GM12878 (cell line): Measurements from ENCODE around the gene STX12. TPM values are rescaled to one million over a fixed set of nuclear protein-coding genes. Genes with fewer than 3 reads are reported as not detected.

ENCODE experiments used
- ATF7 ChIP-seq: fragments of 450-650 bp; IDR thresholded peaks from 2 replicates; pipeline ENCODE4 v1.6.1; 2016; ENCODE audit warnings: low read depth, mild to moderate bottlenecking
- BHLHE40 ChIP-seq, 2 experiments: fragments of 450-650 bp in 1 of 2; IDR thresholded peaks; 2 replicates each; pipeline ENCODE4 v1.6.1; 2011 to 2017; ENCODE audit warnings: low read depth in 2 of 2, borderline replicate concordance in 1 of 2, improper control_type of control experiment in 1 of 2, low read length in 1 of 2, mild to moderate bottlenecking in 1 of 2
- CHD2 ChIP-seq: IDR thresholded peaks from 2 replicates; pipeline ENCODE4 v1.6.1; 2011; ENCODE audit warnings: low read depth, low read length, improper control_type of control experiment, borderline replicate concordance
- CREM ChIP-seq: IDR thresholded peaks from 2 replicates; pipeline ENCODE4 v1.6.1; 2014; ENCODE audit warnings: antibody characterized with exemption, low read depth
- ETV6 ChIP-seq, 2 experiments: fragments of 450-650 bp in 1 of 2; IDR thresholded peaks in 1 of 2; conservative IDR thresholded peaks in 1 of 2; 2 replicates each; pipeline ENCODE4 v1.6.1; 2014; ENCODE audit warnings: antibody characterized with exemption in 1 of 2, borderline replicate concordance in 1 of 2, low read depth in 1 of 2, mild to moderate bottlenecking in 1 of 2, moderate library complexity in 1 of 2
- IRF4 ChIP-seq: IDR thresholded peaks from 2 replicates; pipeline ENCODE4 v1.6.1; 2011; ENCODE audit warnings: low read depth, low read length
- KLF5 ChIP-seq: fragments of 450-650 bp; IDR thresholded peaks from 2 replicates; pipeline ENCODE4 v1.6.1; 2014; ENCODE audit warnings: mild to moderate bottlenecking; ENCODE audit not compliant: partially characterized antibody
- MEF2B ChIP-seq: fragments of 450-650 bp; IDR thresholded peaks from 2 replicates; pipeline ENCODE4 v1.6.1; 2018; ENCODE audit warnings: mild to moderate bottlenecking, moderate library complexity; ENCODE audit not compliant: partially characterized antibody, poor library complexity, severe bottlenecking
- PAX5 ChIP-seq: IDR thresholded peaks from 2 replicates; pipeline ENCODE4 v1.6.1; 2011; ENCODE audit warnings: low read depth, low read length, borderline replicate concordance
- POU2F2 ChIP-seq: IDR thresholded peaks from 3 replicates; pipeline ENCODE4 v1.6.1; 2011; ENCODE audit warnings: low read depth, mild to moderate bottlenecking, low read length, borderline replicate concordance
- TCF3 ChIP-seq: IDR thresholded peaks from 2 replicates; pipeline ENCODE4 v1.6.1; 2012; ENCODE audit warnings: low read depth, mild to moderate bottlenecking, low read length, borderline replicate concordance; ENCODE audit not compliant: insufficient read depth
- ZNF274 ChIP-seq: IDR thresholded peaks from one replicate; pipeline ENCODE4 v1.8.0; 2011; ENCODE audit not compliant: insufficient read length, insufficient read depth
- polyA plus RNA-seq, 11 experiments: library from polyadenylated mRNA; depleted of rRNA in 4 of 11; unstranded in 6 of 11; stranded (reverse) in 5 of 11; fragments of >200 nt; fragmentation: Nextera tagmentation in 4 of 11; fragmentation: Illumina TruSeq in 1 of 11; extraction: Ambion mirVana in 4 of 11; extraction: Trizol in 1 of 11; gene quantifications; 1 replicate in 1 of 11; 2 replicates in 10 of 11; pipeline versions ENCODE4 v1.2.1 to v1.2.3, GENCODE V29; 2011 to 2016; ENCODE audit warnings: inconsistent platforms in 2 of 11, missing spikeins in 2 of 11, low read depth in 1 of 11
- total RNA-seq, 4 experiments: library from RNA; depleted of rRNA in 3 of 4; stranded (reverse); fragments of >200 nt in 3 of 4; fragmentation: Illumina TruSeq in 1 of 4; extraction: Trizol in 1 of 4; gene quantifications; 2 replicates each; pipeline versions ENCODE4 v1.2.1 to v1.2.3, GENCODE V29; 2013 to 2021
- TF ChIP-seq, protein P1 (sequence below), 3 experiments: IDR thresholded peaks in 2 of 3; conservative IDR thresholded peaks in 1 of 3; 2 replicates each; pipeline ENCODE4 v1.5.1; 2011; ENCODE audit warnings: low read depth in 3 of 3, low read length in 3 of 3, mild to moderate bottlenecking in 3 of 3, control low read depth in 2 of 3, moderate library complexity in 2 of 3, inconsistent platforms in 1 of 3, mixed read lengths in 1 of 3; ENCODE audit not compliant: control insufficient read depth in 2 of 3, insufficient read depth in 1 of 3; ENCODE audit errors: extremely low read depth in 1 of 3
- TF ChIP-seq, protein P2 (sequence below): fragments of 450-650 bp; IDR thresholded peaks from 2 replicates; pipeline ENCODE4 v1.6.1; 2018; ENCODE audit warnings: borderline replicate concordance, mild to moderate bottlenecking; ENCODE audit not compliant: partially characterized antibody
- TF ChIP-seq, protein P3 (sequence below): IDR thresholded peaks from 2 replicates; pipeline ENCODE4 v1.6.1; 2011; ENCODE audit warnings: borderline replicate concordance, low read depth, mild to moderate bottlenecking, moderate library complexity, mixed read lengths, low read length; ENCODE audit not compliant: insufficient read depth; ENCODE audit errors: extremely low read length
- TF ChIP-seq, protein P4 (sequence below): fragments of 450-650 bp; conservative IDR thresholded peaks from 2 replicates; pipeline ENCODE4 v1.6.1; 2017; ENCODE audit warnings: mild to moderate bottlenecking, moderate library complexity
- TF ChIP-seq, protein P5 (sequence below): IDR thresholded peaks from 2 replicates; pipeline ENCODE4 v1.6.1; 2011; ENCODE audit warnings: mild to moderate bottlenecking, low read depth, low read length, moderate library complexity; ENCODE audit not compliant: insufficient replicate concordance

The STX12 gene
- total and polyA plus RNA-seq, 10 of the 15 experiments (the other 5 are each of a cell fraction or from before 2014, with no cell fraction given), result 20.2 to 35.0 (median 28.1) TPM

DNA sequence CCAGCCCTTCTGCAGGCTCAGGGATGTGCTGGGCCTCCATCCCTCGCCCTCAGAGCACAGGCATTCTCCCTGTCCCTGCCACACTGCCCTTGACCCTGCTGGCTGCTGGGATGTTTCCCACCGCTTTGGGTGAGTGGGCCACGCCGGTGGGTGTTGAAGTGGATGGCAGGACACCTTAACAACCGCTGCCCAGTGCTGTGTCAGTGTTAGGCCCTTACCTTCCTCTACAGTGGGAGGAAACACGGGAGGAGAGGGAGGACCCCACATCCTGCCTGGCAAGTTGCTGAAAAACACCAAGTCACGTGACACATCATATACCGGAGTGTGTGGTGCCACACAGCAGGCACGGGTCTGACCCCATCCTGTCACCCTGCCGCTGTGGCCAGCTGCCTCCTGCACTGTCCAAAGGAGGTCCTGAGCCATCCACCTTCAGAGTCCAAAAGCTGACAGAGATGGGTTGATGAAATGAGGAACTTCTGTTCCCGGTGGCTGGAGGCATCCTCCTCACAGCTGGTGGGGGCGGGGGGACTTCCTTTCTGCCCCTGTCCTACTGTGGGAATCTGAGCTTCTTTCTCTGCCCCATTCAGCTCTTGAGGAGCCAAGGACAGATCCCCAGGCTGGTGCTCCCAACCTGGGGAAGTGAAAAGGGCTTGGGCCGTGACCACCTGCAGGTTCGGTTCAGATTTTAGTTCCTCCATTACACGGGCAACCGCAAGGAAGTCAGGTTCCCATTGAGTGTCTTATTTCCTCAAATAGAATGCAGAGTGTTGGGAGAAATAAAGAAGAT is 96.1 kb downstream of the STX12 start (continued):
- TF ChIP-seq MEF2B (peak; percentile 33), KLF5 (no peak), PAX5 (no peak; the same call in 1 of the 2 replicates), BHLHE40 (IDR thresholded peaks at IDR 0.05; ENCODE audit: borderline replicate concordance in 1 of 2, low read depth in 2 of 2, low read length in 1 of 2) (peak; percentile 94 to 98), CREM (peak; percentile 18; the same call in 1 of the 2 replicates), IRF4 (peak; percentile 55; the same call in 1 of the 2 replicates), TCF3 (peak; percentile 57; the same call in 1 of the 2 replicates), CHD2 (0 out of 2 replicates have a peak, but pooled peaks have one; percentile 31), ETV6 (conservative IDR thresholded peaks at IDR 0.05 in 1 of 2, IDR thresholded peaks at IDR 0.05 in 1 of 2; ENCODE audit: borderline replicate concordance in 1 of 2, low read depth in 1 of 2) (0 out of 4 replicates have a peak, but pooled peaks of 1 of the 2 experiments have one; percentile 46), POU2F2 (0 out of 3 replicates have a peak, but pooled peaks have one; percentile 47), ATF7 (0 out of 2 replicates have a peak, but pooled peaks have one; percentile 14), ZNF274 (no peak)
- TF ChIP-seq, protein P1, sequence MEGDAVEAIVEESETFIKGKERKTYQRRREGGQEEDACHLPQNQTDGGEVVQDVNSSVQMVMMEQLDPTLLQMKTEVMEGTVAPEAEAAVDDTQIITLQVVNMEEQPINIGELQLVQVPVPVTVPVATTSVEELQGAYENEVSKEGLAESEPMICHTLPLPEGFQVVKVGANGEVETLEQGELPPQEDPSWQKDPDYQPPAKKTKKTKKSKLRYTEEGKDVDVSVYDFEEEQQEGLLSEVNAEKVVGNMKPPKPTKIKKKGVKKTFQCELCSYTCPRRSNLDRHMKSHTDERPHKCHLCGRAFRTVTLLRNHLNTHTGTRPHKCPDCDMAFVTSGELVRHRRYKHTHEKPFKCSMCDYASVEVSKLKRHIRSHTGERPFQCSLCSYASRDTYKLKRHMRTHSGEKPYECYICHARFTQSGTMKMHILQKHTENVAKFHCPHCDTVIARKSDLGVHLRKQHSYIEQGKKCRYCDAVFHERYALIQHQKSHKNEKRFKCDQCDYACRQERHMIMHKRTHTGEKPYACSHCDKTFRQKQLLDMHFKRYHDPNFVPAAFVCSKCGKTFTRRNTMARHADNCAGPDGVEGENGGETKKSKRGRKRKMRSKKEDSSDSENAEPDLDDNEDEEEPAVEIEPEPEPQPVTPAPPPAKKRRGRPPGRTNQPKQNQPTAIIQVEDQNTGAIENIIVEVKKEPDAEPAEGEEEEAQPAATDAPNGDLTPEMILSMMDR (IDR thresholded peaks at IDR 0.05 in 2 of 3, conservative IDR thresholded peaks at IDR 0.05 in 1 of 3; ENCODE audit: control insufficient read depth in 2 of 3, extremely low read depth in 1 of 3, insufficient read depth in 1 of 3, low read depth in 3 of 3, low read length in 3 of 3), result 0 out of 6 replicates have a peak, but pooled peaks of 1 of the 3 experiments have one; percentile 3
- TF ChIP-seq, protein P2, sequence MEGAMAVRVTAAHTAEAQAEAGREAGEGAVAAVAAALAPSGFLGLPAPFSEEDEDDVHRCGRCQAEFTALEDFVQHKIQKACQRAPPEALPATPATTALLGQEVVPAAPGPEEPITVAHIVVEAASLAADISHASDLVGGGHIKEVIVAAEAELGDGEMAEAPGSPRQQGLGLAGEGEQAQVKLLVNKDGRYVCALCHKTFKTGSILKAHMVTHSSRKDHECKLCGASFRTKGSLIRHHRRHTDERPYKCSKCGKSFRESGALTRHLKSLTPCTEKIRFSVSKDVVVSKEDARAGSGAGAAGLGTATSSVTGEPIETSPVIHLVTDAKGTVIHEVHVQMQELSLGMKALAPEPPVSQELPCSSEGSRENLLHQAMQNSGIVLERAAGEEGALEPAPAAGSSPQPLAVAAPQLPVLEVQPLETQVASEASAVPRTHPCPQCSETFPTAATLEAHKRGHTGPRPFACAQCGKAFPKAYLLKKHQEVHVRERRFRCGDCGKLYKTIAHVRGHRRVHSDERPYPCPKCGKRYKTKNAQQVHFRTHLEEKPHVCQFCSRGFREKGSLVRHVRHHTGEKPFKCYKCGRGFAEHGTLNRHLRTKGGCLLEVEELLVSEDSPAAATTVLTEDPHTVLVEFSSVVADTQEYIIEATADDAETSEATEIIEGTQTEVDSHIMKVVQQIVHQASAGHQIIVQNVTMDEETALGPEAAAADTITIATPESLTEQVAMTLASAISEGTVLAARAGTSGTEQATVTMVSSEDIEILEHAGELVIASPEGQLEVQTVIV, result no peak
- TF ChIP-seq, protein P3, sequence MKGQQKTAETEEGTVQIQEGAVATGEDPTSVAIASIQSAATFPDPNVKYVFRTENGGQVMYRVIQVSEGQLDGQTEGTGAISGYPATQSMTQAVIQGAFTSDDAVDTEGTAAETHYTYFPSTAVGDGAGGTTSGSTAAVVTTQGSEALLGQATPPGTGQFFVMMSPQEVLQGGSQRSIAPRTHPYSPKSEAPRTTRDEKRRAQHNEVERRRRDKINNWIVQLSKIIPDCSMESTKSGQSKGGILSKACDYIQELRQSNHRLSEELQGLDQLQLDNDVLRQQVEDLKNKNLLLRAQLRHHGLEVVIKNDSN, result peak; percentile 88
- TF ChIP-seq, protein P4, sequence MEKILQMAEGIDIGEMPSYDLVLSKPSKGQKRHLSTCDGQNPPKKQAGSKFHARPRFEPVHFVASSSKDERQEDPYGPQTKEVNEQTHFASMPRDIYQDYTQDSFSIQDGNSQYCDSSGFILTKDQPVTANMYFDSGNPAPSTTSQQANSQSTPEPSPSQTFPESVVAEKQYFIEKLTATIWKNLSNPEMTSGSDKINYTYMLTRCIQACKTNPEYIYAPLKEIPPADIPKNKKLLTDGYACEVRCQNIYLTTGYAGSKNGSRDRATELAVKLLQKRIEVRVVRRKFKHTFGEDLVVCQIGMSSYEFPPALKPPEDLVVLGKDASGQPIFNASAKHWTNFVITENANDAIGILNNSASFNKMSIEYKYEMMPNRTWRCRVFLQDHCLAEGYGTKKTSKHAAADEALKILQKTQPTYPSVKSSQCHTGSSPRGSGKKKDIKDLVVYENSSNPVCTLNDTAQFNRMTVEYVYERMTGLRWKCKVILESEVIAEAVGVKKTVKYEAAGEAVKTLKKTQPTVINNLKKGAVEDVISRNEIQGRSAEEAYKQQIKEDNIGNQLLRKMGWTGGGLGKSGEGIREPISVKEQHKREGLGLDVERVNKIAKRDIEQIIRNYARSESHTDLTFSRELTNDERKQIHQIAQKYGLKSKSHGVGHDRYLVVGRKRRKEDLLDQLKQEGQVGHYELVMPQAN, result no peak
- TF ChIP-seq, protein P5, sequence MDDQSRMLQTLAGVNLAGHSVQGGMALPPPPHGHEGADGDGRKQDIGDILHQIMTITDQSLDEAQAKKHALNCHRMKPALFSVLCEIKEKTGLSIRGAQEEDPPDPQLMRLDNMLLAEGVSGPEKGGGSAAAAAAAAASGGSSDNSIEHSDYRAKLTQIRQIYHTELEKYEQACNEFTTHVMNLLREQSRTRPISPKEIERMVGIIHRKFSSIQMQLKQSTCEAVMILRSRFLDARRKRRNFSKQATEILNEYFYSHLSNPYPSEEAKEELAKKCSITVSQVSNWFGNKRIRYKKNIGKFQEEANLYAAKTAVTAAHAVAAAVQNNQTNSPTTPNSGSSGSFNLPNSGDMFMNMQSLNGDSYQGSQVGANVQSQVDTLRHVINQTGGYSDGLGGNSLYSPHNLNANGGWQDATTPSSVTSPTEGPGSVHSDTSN, result no peak
